Fibroblast of pulmonary artery (primary cell): Measurements from ENCODE around the gene TRPT1.
A peak's percentile ranks its signal among the peaks of the same experiment; 100 is the strongest.
"Not testable (repeated sequence)": the region's sequence is repeated elsewhere in the genome, so short reads cannot be mapped to it uniquely, and the experiment has no call there.

ENCODE experiments used
- DNase-seq: peaks from one replicate; pipeline ENCODE4 v3.0.0-alpha.2; 2010; ENCODE audit warnings: low read depth
- H3K4me3 ChIP-seq: replicated peaks from 2 replicates; pipeline ENCODE4 v1.5.1; 2011; ENCODE audit warnings: low read depth, mild to moderate bottlenecking, control low read depth, low read length, moderate library complexity
- CTCF ChIP-seq: IDR thresholded peaks from 2 replicates; pipeline ENCODE4 v1.5.1; 2011; ENCODE audit warnings: mild to moderate bottlenecking, control low read depth, low read length, inconsistent platforms; ENCODE audit errors: missing control alignments

The TRPT1 gene

GRCh38 chr11:64247729-64248531, 21.9 kb upstream of the TRPT1 start:
- H3K4me3 ChIP-seq, result peak overlapping the region; percentile 74
- no peak for DNase-seq
- no peak for TF ChIP-seq CTCF

- peak; percentile 84 for DNase-seq
- no peak for TF ChIP-seq CTCF
- H3K4me3 ChIP-seq, result peak within 1 kb of the TSS; percentile 94
Observed at GRCh38 chr11:64246871-64247728, 21.1 kb upstream of the TRPT1 start, which contains the start of gene PPP1R14B. TSS of gene PPP1R14B (minus strand) at chr11:64246943. CDS start at chr11:64246673, 270 bp downstream.

- H3K4me3 ChIP-seq, result peak overlapping the region; percentile 94
- not testable (repeated sequence) for DNase-seq
Observed at GRCh38 chr11:64246621-64246870, 20.6 kb upstream of the TRPT1 start.

GRCh38 chr11:64245797-64246620, 20.0 kb upstream of the TRPT1 start:
- H3K4me3 ChIP-seq, result peak overlapping the region; percentile 94
- DNase-seq, result peak; percentile 82
- TF ChIP-seq CTCF, result no peak

- no peak for TF ChIP-seq CTCF
- DNase-seq, result no peak
- H3K4me3 ChIP-seq, result peak overlapping the region; percentile 94
Observed at GRCh38 chr11:64245401-64245796, 19.4 kb upstream of the TRPT1 start.

- no peak for TF ChIP-seq CTCF
- no peak for DNase-seq
- peak overlapping the region; percentile 94 for H3K4me3 ChIP-seq
Observed at GRCh38 chr11:64244966-64245365, 19.0 kb upstream of the TRPT1 start.

- DNase-seq, result no peak
Observed at GRCh38 chr11:64244107-64244506, 18.1 kb upstream of the TRPT1 start.

More at GRCh38 chr11:64244107-64244506, 18.1 kb upstream of the TRPT1 start:
- no peak for TF ChIP-seq CTCF
- no peak overlapping the region for H3K4me3 ChIP-seq
